Activated T-helper 9 cell treated with anti-CD3 and anti-CD28 coated beads, Interleukin-2, amount 50 U/mL, for 16 hours (primary cell): Measurements from ENCODE around the gene TNFRSF21.
A peak's percentile ranks its signal among the peaks of the same experiment; 100 is the strongest.
"Not testable (repeated sequence)": the region's sequence is repeated elsewhere in the genome, so short reads cannot be mapped to it uniquely, and the experiment has no call there.

ENCODE experiments used
- DNase-seq: peaks from one replicate; pipeline ENCODE4 v3.0.0-alpha.2; 2020; ENCODE audit warnings: low read depth

TNFRSF21 gene, protein sequence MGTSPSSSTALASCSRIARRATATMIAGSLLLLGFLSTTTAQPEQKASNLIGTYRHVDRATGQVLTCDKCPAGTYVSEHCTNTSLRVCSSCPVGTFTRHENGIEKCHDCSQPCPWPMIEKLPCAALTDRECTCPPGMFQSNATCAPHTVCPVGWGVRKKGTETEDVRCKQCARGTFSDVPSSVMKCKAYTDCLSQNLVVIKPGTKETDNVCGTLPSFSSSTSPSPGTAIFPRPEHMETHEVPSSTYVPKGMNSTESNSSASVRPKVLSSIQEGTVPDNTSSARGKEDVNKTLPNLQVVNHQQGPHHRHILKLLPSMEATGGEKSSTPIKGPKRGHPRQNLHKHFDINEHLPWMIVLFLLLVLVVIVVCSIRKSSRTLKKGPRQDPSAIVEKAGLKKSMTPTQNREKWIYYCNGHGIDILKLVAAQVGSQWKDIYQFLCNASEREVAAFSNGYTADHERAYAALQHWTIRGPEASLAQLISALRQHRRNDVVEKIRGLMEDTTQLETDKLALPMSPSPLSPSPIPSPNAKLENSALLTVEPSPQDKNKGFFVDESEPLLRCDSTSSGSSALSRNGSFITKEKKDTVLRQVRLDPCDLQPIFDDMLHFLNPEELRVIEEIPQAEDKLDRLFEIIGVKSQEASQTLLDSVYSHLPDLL

GRCh38 chr6:47309291-47310130 is at the start of gene TNFRSF21:
TNFRSF21 (minus strand) TSS chr6:47309905; CDS start chr6:47309511, 394 bp downstream.
- DNase-seq: peak; percentile 64

GRCh38 chr6:47358440-47359225 is 48.9 kb upstream of the TNFRSF21 start:
- DNase-seq: no peak

DNA sequence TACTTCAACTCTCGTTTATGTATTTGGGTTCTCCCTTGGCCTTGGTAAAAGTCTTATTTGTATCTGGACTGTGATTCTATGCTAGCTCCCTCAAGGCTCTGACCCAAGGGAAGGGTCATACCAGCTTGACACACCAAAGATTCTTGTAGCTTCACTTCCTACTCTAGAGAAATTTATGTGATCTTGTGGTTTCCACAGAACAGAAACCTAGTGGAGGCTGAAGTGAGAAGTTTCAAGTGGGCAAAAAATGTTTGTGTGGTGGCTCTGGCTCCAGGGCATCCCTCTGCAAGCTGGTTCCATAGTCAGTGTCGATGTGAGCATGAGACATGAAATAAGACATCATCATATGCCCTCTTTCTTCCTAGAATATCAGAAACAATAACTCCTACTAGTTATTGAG is 48.1 kb upstream of the TNFRSF21 start:
- no peak for DNase-seq

DNA sequence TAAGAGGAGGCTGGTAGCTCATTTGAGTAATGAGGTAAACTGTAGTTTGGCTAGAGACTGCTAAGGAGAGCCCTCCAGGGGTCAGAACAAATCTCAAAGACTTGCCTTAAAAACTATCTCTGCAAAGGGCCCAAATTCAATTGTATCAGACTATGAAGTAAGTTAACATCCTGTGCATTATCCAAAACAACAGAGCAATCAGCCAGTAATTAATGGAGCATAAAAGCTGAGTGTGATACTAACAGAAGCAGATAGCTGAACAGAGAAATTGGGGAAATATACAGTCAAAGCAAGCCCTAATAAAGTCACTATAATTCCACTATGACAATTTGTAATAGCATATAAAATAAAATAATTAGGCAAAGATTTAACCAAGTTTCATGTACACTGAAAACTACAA is 45.8 kb upstream of the TNFRSF21 start:
- DNase-seq: no peak

- no peak for DNase-seq
Measured at GRCh38 chr6:47353871-47354270, 44.2 kb upstream of the TNFRSF21 start.

- DNase-seq: no peak
Measured at GRCh38 chr6:47352966-47353365, 43.3 kb upstream of the TNFRSF21 start.

- DNase-seq: no peak
Measured at GRCh38 chr6:47352194-47352920, 42.7 kb upstream of the TNFRSF21 start.

GRCh38 chr6:47351621-47352020 is 41.9 kb upstream of the TNFRSF21 start:
- no peak for DNase-seq

- no peak for DNase-seq
Measured at GRCh38 chr6:47349931-47350330, 40.2 kb upstream of the TNFRSF21 start.

GRCh38 chr6:47348316-47348863 is 38.7 kb upstream of the TNFRSF21 start:
- no peak for DNase-seq

- DNase-seq: no peak
Measured at GRCh38 chr6:47345761-47346160, 36.1 kb upstream of the TNFRSF21 start.

DNA sequence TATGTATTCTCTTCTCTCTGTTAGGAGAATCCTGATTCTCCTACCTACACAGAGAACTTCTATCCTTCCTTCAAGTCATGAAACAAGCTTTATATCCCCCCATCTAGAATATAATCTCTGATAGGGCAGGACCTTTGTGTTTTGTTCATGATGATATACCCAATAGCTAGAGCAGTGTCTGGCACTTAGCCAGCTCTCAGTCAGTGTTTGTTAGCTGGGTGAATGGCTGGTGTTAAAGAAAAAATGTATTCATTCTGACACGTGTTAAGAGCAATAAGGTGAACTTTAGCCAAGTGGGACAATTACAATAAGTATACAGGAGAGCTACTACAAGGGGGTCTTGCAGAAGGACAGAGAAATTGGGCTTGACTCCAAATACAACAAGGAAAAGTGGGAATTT is 34.3 kb upstream of the TNFRSF21 start:
- no peak for DNase-seq

DNA sequence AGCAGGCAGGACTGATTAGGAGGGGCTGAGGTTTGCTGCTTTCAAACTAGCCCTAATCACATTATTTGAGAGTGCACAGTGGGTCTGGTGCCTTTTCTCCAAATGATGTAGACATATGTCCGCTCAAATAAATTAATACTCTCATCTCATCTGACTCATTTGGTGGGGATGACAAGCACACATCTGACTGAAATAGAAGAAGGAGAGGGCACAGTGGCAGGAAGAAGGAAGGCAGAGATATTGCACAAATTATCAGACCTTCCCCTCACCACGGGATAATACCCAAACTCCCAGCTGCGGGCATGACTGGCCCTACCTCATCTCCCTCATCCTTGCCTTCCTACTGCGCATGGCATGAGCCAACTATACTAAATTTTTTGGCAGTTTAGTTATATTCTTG is 33.9 kb upstream of the TNFRSF21 start:
- DNase-seq: no peak

GRCh38 chr6:47342824-47343223 is 33.1 kb upstream of the TNFRSF21 start:
- DNase-seq: no peak

GRCh38 chr6:47337519-47337918 is 27.8 kb upstream of the TNFRSF21 start:
- DNase-seq: no peak

- no peak for DNase-seq
Measured at GRCh38 chr6:47336334-47336733, 26.6 kb upstream of the TNFRSF21 start.

GRCh38 chr6:47335466-47335865 is 25.8 kb upstream of the TNFRSF21 start:
- no peak for DNase-seq

- no peak for DNase-seq
Measured at GRCh38 chr6:47334334-47334733, 24.6 kb upstream of the TNFRSF21 start.

GRCh38 chr6:47328606-47329005 is 18.9 kb upstream of the TNFRSF21 start:
- DNase-seq: not testable (repeated sequence)

- DNase-seq: not testable (repeated sequence)
Measured at GRCh38 chr6:47328139-47328538, 18.4 kb upstream of the TNFRSF21 start.

DNA sequence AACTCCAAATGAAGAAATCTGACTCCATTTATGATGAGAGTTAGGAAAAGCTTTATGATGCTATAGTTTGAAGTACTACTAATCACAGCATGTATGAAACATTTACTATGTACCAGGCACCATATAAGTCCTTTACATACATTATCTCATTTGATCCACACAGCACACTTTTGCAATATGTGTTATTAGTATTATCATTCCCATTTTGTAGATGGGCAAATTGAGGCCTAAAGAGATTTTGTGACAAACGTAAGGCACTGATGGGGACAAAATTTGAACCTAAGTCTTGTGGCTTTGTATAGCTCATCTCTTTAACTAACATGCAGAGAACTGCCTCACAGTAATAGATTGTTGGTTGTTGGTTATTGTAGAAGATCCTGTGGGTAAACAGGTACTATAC is 14.2 kb upstream of the TNFRSF21 start:
- DNase-seq: no peak
